ENCODE data around the gene KIF2C.

DNA sequence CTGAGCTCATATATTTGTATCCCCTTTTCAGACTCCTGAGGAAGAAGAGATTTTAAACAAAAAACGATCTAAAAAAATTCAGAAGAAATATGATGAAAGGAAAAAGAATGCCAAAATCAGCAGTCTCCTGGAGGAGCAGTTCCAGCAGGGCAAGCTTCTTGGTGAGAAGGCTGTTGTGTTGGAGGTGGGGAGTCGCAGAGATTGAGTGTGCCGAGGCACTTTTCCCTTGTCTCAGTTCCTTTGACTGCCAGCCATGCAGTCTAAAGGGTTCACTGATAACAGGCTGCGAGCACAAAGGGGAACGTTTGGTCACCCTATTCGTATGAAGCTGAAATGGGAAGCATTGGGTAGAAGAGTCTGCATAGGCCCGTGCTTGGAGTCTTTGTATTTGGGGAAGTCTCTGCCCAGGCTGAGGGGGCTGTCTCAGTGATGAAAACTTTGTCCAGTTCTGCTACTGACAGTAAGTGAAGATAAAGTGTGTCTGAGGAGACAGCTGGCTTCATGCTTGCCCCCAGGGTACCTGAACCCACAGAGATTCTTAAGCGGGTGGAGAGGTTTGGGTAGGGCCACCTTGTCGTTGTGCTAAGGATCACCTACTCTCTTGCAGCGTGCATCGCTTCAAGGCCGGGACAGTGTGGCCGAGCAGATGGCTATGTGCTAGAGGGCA is 38.5 kb downstream of the KIF2C start:
- TF ChIP-seq, protein P1, sequence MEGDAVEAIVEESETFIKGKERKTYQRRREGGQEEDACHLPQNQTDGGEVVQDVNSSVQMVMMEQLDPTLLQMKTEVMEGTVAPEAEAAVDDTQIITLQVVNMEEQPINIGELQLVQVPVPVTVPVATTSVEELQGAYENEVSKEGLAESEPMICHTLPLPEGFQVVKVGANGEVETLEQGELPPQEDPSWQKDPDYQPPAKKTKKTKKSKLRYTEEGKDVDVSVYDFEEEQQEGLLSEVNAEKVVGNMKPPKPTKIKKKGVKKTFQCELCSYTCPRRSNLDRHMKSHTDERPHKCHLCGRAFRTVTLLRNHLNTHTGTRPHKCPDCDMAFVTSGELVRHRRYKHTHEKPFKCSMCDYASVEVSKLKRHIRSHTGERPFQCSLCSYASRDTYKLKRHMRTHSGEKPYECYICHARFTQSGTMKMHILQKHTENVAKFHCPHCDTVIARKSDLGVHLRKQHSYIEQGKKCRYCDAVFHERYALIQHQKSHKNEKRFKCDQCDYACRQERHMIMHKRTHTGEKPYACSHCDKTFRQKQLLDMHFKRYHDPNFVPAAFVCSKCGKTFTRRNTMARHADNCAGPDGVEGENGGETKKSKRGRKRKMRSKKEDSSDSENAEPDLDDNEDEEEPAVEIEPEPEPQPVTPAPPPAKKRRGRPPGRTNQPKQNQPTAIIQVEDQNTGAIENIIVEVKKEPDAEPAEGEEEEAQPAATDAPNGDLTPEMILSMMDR (IDR thresholded peaks at IDR 0.05; ENCODE audit: low read length): no peak
- no peak for TF ChIP-seq EZH2 (IDR thresholded peaks at IDR 0.05; ENCODE audit: borderline replicate concordance, low read length)
